OCI-LY1 (cell line): ENCODE data around the gene C9orf50.

Experiments used
- EZH2 ChIP-seq: fragments of 200-600 bp; sonication (generic), shearing (Covaris generic); IDR thresholded peaks from 2 replicates; pipeline ENCODE4 v1.8.0; 2017; ENCODE audit warnings: borderline replicate concordance, mixed run types, mild to moderate bottlenecking, antibody characterized with exemption, low read length, moderate library complexity, mixed read lengths
- TF ChIP-seq, protein P1 (sequence below): fragments of 200-600 bp; sonication (generic), shearing (Covaris generic); IDR thresholded peaks from 2 replicates; pipeline ENCODE4 v1.5.1; 2017; ENCODE audit warnings: mild to moderate bottlenecking, antibody characterized with exemption, low read length, moderate library complexity, mixed read lengths

DNA sequence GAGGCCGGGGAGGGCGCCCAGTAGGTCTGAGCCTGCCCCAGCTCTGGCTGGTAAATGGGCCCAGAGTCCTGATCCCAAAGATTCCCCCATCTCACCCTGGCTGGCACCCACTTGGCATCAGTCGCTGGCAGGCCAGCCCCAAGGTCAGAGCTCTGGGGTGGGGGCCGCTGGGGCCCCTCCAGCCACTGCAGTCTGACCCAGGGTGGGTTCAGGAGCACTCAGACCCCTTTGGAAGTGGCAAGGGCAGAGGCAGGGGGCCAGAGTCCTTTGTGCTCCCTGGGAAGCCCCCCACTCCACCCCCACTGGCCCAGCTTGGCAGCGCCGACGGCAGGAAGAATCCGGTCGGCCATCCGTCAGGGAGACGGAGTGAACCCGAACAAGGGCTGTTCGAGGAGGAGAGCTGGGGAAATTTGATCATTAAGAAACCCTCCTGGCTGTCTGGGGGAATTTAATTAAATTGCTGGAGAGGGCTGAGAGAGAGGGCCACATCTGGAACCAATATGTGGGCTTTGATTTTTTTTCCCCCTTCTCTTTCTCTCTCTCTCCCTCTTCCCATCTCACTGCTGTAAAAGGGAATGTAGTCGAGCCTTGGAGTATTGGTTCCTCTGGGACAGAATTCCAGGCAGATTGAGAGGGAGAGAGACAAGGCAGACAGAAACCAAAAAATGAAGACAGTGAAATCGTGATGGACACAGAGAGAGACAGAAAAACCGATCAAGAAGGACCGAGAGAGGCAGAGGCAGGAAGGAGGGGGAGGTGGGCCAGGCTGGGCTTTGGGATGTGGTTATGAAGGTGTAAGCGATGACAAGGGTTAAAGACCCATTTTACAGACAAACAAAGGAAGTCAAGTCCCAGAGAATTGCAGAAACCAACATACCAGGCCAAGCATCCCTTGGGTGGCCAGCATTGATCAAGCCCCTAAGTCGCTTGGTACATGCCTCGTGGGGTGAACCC lies 29.1 kb upstream of the C9orf50 start:
- TF ChIP-seq, protein P1, sequence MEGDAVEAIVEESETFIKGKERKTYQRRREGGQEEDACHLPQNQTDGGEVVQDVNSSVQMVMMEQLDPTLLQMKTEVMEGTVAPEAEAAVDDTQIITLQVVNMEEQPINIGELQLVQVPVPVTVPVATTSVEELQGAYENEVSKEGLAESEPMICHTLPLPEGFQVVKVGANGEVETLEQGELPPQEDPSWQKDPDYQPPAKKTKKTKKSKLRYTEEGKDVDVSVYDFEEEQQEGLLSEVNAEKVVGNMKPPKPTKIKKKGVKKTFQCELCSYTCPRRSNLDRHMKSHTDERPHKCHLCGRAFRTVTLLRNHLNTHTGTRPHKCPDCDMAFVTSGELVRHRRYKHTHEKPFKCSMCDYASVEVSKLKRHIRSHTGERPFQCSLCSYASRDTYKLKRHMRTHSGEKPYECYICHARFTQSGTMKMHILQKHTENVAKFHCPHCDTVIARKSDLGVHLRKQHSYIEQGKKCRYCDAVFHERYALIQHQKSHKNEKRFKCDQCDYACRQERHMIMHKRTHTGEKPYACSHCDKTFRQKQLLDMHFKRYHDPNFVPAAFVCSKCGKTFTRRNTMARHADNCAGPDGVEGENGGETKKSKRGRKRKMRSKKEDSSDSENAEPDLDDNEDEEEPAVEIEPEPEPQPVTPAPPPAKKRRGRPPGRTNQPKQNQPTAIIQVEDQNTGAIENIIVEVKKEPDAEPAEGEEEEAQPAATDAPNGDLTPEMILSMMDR = no peak
- no peak for TF ChIP-seq EZH2
